HCT116 (cell line): Measurements from ENCODE around the gene GABRB3.

Source experiments
- ATF3 ChIP-seq: IDR thresholded peaks from 2 replicates; pipeline ENCODE4 v1.6.1; 2012
- CTCF ChIP-seq, 3 experiments: fragments of 200-600 bp in 1 of 3; sonication (generic) in 1 of 3; IDR thresholded peaks in 2 of 3; conservative IDR thresholded peaks in 1 of 3; 2 replicates each; pipeline ENCODE4 v1.5.1; 2012 to 2017; ENCODE audit warnings: low read depth in 2 of 3, low read length in 2 of 3, antibody characterized with exemption in 1 of 3, borderline replicate concordance in 1 of 3, control low read depth in 1 of 3, mild to moderate bottlenecking in 1 of 3, mixed read lengths in 1 of 3, mixed run types in 1 of 3, moderate library complexity in 1 of 3; ENCODE audit not compliant: insufficient read depth in 1 of 3
- POLR2A ChIP-seq: IDR thresholded peaks from 2 replicates; pipeline ENCODE4 v1.7.0; 2011; ENCODE audit warnings: borderline replicate concordance; ENCODE audit not compliant: insufficient read depth, insufficient read length; ENCODE audit errors: extremely low read depth

- TF ChIP-seq CTCF (IDR thresholded peaks at IDR 0.05 in 2 of 3, conservative IDR thresholded peaks at IDR 0.05 in 1 of 3; ENCODE audit: borderline replicate concordance in 1 of 3, insufficient read depth in 1 of 3, low read depth in 2 of 3, low read length in 2 of 3) (no peak), ATF3 (no peak), POLR2A (no peak)
Observed at GRCh38 chr15:26614734-26615133, 158.1 kb downstream of the GABRB3 start.
